ENCODE measurements around the gene UBIAD1. TPM values are rescaled to one million over a fixed set of nuclear protein-coding genes. Genes with fewer than 3 reads are reported as not detected.

UBIAD1 gene
- total and polyA plus RNA-seq, 2 donors (not counting 3 experiments of a cell fraction or from before 2014, with no cell fraction given) = 12.7 to 17.8 TPM

- Histone ChIP-seq H3K9me1 (replicated peaks; ENCODE audit: control insufficient read depth, extremely low read depth, insufficient read depth, low read length) (no peaks in the 10 kb centered on the region), H3K4me1 (ENCODE audit: control insufficient read depth, extremely low read depth, insufficient read depth, low read length) (no peaks in the 10 kb centered on the region), H3K4me2 (ENCODE audit: insufficient read depth, low read length) (no peak overlapping the region), H4K20me1 (replicated peaks; ENCODE audit: control insufficient read depth, extremely low read depth, insufficient read depth, low read length) (no peaks in the 10 kb centered on the region), H3K27ac (ENCODE audit: insufficient read depth, low read depth, low read length) (no peak overlapping the region), H3K79me2 (ENCODE audit: control insufficient read depth, insufficient read depth, low read length) (no peaks in the 10 kb centered on the region), H3K9me3 (replicated peaks; ENCODE audit: control insufficient read depth, insufficient read depth, low read length) (no peaks in the 10 kb centered on the region), H3K9ac (replicated peaks; ENCODE audit: extremely low read depth, insufficient read depth, low read length) (no peak overlapping the region), H3K4me3 (replicated peaks in 1 of 3; ENCODE audit: insufficient read depth in 1 of 3, low read depth in 1 of 3, low read length in 3 of 3) (no peak overlapping the region), H3K36me3 (ENCODE audit: control insufficient read depth in 2 of 2, extremely low read depth in 1 of 2, insufficient read depth in 2 of 2, low read length in 2 of 2) (peaks cover 30 to 32% of the 10 kb centered on the region in 2 experiments), H3K27me3 (ENCODE audit: control insufficient read depth in 2 of 2, insufficient read depth in 2 of 2, low read length in 2 of 2) (no peaks in the 10 kb centered on the region), H2AFZ (ENCODE audit: low read depth, low read length) (no peak overlapping the region)
- TF ChIP-seq MYC (IDR thresholded peaks at IDR 0.05; ENCODE audit: low read depth, low read length) (no peak), GATA2 (IDR thresholded peaks at IDR 0.05; ENCODE audit: insufficient read depth, insufficient read length, low read depth, low read length) (no peak)
- TF ChIP-seq, protein P1, sequence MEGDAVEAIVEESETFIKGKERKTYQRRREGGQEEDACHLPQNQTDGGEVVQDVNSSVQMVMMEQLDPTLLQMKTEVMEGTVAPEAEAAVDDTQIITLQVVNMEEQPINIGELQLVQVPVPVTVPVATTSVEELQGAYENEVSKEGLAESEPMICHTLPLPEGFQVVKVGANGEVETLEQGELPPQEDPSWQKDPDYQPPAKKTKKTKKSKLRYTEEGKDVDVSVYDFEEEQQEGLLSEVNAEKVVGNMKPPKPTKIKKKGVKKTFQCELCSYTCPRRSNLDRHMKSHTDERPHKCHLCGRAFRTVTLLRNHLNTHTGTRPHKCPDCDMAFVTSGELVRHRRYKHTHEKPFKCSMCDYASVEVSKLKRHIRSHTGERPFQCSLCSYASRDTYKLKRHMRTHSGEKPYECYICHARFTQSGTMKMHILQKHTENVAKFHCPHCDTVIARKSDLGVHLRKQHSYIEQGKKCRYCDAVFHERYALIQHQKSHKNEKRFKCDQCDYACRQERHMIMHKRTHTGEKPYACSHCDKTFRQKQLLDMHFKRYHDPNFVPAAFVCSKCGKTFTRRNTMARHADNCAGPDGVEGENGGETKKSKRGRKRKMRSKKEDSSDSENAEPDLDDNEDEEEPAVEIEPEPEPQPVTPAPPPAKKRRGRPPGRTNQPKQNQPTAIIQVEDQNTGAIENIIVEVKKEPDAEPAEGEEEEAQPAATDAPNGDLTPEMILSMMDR (IDR thresholded peaks at IDR 0.05; ENCODE audit: extremely low read depth in 1 of 2, insufficient read depth in 1 of 2, low read depth in 1 of 2, low read length in 2 of 2) = no peak
- BruUV-seq (replicated peaks) = no TSS peak
- dilution Hi-C loops (cut with MboI; ENCODE audit: extremely low pct_ligation_motif_present, low sequenced_read_pairs) (no loop called here), intact Hi-C loops (cut with micrococcal nuclease) (no loop called here)
- CTCF ChIA-PET = interaction anchor here (1.4 to 2.7 kb wide), 5 partner anchors 16 to 399 kb away, joined by 3 to 8 read pairs (median 5); partner anchors contain the start of gene MTOR
- DNase-seq (ENCODE audit: low read depth, low spot score) (no peak), FAIRE-seq (no peak)
- POLR2A ChIA-PET = interaction anchor here (1.2 kb wide), 1 partner anchor 16 kb away, joined by 4 read pairs; the partner anchor contains the start of gene MTOR
Measured at GRCh38 chr1:11245904-11246719, 26.9 kb upstream of the UBIAD1 start.

- H3K9ac ChIP-seq (replicated peaks; ENCODE audit: extremely low read depth, insufficient read depth, low read length) = no peak overlapping the region
- no peak overlapping the region for H3K27ac ChIP-seq (ENCODE audit: insufficient read depth, low read depth, low read length)
- dilution Hi-C loops (cut with MboI; ENCODE audit: extremely low pct_ligation_motif_present, low sequenced_read_pairs) (no loop called here), intact Hi-C loops (cut with micrococcal nuclease) (no loop called here)
- DNase-seq (ENCODE audit: low read depth, low spot score) (no peak), FAIRE-seq (no peak)
- H3K27me3 ChIP-seq (ENCODE audit: control insufficient read depth in 2 of 2, insufficient read depth in 2 of 2, low read length in 2 of 2) = no peaks in the 10 kb centered on the region
- H3K4me1 ChIP-seq (ENCODE audit: control insufficient read depth, extremely low read depth, insufficient read depth, low read length) = no peaks in the 10 kb centered on the region
- CTCF ChIA-PET = no interaction called here
- H2AFZ ChIP-seq (ENCODE audit: low read depth, low read length) = no peak overlapping the region
- H3K36me3 ChIP-seq (ENCODE audit: control insufficient read depth in 2 of 2, extremely low read depth in 1 of 2, insufficient read depth in 2 of 2, low read length in 2 of 2) = peaks cover 30 to 33% of the 10 kb centered on the region in 2 experiments
- H3K9me1 ChIP-seq (replicated peaks; ENCODE audit: control insufficient read depth, extremely low read depth, insufficient read depth, low read length) = no peaks in the 10 kb centered on the region
- H4K20me1 ChIP-seq (replicated peaks; ENCODE audit: control insufficient read depth, extremely low read depth, insufficient read depth, low read length) = no peaks in the 10 kb centered on the region
- TF ChIP-seq EZH2 (IDR thresholded peaks at IDR 0.05; ENCODE audit: borderline replicate concordance, low read depth, low read length, severe bottlenecking) (no peak), POLR2A (IDR thresholded peaks at IDR 0.05; ENCODE audit: low read depth, low read length) (no peak), JUN (IDR thresholded peaks at IDR 0.05; ENCODE audit: borderline replicate concordance, insufficient read depth, insufficient read length, low read depth) (no peak), MAX (IDR thresholded peaks at IDR 0.05; ENCODE audit: insufficient read depth, insufficient read length) (no peak), FOS (IDR thresholded peaks at IDR 0.05; ENCODE audit: borderline replicate concordance, insufficient read depth, low read length) (no peak), MYC (IDR thresholded peaks at IDR 0.05; ENCODE audit: low read depth, low read length) (no peak), POLR2AphosphoS5 (IDR thresholded peaks at IDR 0.05; ENCODE audit: insufficient read depth, low read depth, low read length) (no peak), GATA2 (IDR thresholded peaks at IDR 0.05; ENCODE audit: insufficient read depth, insufficient read length, low read depth, low read length) (no peak)
- TF ChIP-seq, protein P1 (IDR thresholded peaks at IDR 0.05; ENCODE audit: extremely low read depth in 1 of 2, insufficient read depth in 1 of 2, low read depth in 1 of 2, low read length in 2 of 2) = no peak
- no peaks in the 10 kb centered on the region for H3K9me3 ChIP-seq (replicated peaks; ENCODE audit: control insufficient read depth, insufficient read depth, low read length)
- POLR2A ChIA-PET = no interaction called here
- H3K4me3 ChIP-seq (replicated peaks in 1 of 3; ENCODE audit: insufficient read depth in 1 of 3, low read depth in 1 of 3, low read length in 3 of 3) = no peak overlapping the region
- no TSS peak for BruUV-seq (replicated peaks)
- H3K79me2 ChIP-seq (ENCODE audit: control insufficient read depth, insufficient read depth, low read length) = no peaks in the 10 kb centered on the region
- no peak overlapping the region for H3K4me2 ChIP-seq (ENCODE audit: insufficient read depth, low read length)
Measured at GRCh38 chr1:11248169-11248568, 24.8 kb upstream of the UBIAD1 start.
